BE2C (cell line): ENCODE data around the gene TMEM220.

ENCODE experiments used
- DNase-seq: peaks from one replicate; pipeline ENCODE4 v3.0.0-alpha.2; 2020
- H3K27me3 ChIP-seq: fragments of 250-450 bp; sonication (Bioruptor Pico); 2 replicates; pipeline ENCODE4 v1.5.1; 2020; ENCODE audit warnings: mild to moderate bottlenecking
- H3K36me3 ChIP-seq: fragments of 250-450 bp; sonication (Bioruptor Pico); 2 replicates; pipeline ENCODE4 v1.5.1; 2020; ENCODE audit warnings: mild to moderate bottlenecking
- H3K4me1 ChIP-seq: fragments of 250-450 bp; sonication (Bioruptor Pico); 2 replicates; pipeline ENCODE4 v1.5.1; 2020
- H3K4me3 ChIP-seq: 2 replicates; pipeline ENCODE4 v1.5.1; 2011; ENCODE audit warnings: low read depth, low read length
- H3K9me3 ChIP-seq: fragments of 250-450 bp; sonication (Bioruptor Pico); 2 replicates; pipeline ENCODE4 v1.5.1; 2020
- TF ChIP-seq, protein P1 (sequence below): IDR thresholded peaks from 2 replicates; pipeline ENCODE4 v1.5.1; 2012; ENCODE audit warnings: mild to moderate bottlenecking, low read depth, low read length

Gene TMEM220

DNA sequence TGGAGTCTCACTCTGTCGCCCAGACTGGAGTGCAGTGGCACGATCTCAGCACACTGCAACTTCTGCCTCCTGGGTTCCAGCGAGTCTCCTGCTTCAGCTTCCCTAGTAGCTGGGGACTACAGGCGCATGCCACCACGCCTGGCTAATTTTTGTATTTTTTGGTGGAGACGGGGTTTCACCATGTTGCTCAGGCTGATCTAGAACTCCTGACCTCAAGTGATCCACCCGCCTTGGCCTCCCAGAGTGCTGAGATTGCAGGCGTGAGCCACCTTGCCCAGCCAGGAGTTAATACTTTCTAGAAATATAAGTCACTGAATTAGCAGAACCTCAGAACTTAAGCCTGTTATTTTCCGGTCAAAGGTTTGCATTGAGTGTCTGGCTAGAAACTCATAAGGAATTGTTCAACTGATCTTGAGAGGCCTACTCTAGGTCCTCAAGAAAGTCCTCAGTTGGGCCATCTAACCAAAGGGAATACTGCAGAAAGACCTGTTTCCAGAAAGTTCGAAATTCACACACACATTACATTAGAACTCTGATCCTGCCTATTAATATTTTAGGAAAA, 1.4 kb downstream of the TMEM220 start:
- TF ChIP-seq, protein P1, sequence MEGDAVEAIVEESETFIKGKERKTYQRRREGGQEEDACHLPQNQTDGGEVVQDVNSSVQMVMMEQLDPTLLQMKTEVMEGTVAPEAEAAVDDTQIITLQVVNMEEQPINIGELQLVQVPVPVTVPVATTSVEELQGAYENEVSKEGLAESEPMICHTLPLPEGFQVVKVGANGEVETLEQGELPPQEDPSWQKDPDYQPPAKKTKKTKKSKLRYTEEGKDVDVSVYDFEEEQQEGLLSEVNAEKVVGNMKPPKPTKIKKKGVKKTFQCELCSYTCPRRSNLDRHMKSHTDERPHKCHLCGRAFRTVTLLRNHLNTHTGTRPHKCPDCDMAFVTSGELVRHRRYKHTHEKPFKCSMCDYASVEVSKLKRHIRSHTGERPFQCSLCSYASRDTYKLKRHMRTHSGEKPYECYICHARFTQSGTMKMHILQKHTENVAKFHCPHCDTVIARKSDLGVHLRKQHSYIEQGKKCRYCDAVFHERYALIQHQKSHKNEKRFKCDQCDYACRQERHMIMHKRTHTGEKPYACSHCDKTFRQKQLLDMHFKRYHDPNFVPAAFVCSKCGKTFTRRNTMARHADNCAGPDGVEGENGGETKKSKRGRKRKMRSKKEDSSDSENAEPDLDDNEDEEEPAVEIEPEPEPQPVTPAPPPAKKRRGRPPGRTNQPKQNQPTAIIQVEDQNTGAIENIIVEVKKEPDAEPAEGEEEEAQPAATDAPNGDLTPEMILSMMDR, result no peak
- H3K27me3 ChIP-seq, result no peaks in the 10 kb centered on the region
- H3K36me3 ChIP-seq, result no peaks in the 10 kb centered on the region
- DNase-seq, result no peak
- H3K4me3 ChIP-seq, result no peak overlapping the region
- no peaks in the 10 kb centered on the region for H3K4me1 ChIP-seq
- H3K9me3 ChIP-seq, result no peaks in the 10 kb centered on the region

DNA sequence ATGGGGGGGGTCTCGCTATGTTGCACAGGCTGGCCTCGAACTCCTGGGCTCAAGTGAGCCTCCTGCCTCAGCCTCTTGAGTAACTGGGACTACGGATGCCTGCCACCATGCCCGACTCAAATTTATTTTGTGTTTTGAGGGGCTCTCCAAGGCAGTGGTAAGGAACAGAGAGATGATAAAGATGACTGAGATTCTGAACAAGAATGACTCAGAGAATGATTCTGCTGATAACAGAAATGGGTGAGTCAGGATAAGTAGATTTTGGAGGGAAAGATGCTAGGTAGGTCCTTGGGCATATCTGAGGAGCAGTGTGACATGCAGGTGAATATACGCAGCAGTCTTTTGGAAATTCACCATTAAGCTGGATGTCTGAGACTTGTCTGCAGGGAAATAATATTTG, 2.6 kb downstream of the TMEM220 start:
- no peak for DNase-seq
- no peaks in the 10 kb centered on the region for H3K36me3 ChIP-seq
- no peaks in the 10 kb centered on the region for H3K4me1 ChIP-seq
- no peaks in the 10 kb centered on the region for H3K9me3 ChIP-seq
- TF ChIP-seq, protein P1, result no peak
- no peaks in the 10 kb centered on the region for H3K27me3 ChIP-seq
- no peak overlapping the region for H3K4me3 ChIP-seq

DNA sequence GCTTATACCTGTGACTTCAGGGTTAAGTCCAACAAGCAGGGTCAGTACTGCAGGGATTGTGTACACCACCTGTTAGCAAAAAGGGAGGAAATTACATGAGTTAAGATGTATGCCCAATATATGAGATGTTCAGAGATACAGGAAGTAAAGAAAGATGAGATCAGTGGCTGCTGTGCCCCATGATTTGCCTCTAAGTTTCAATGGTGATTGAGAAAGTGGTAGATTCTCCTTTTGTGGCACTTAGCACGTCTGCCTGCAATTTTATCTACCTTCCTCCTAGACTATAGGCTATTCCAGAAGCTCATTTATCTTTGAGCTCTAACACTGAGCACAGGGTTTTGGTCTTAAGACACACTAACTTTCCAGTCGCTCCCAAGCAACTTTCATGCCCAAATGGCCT, 3.6 kb downstream of the TMEM220 start:
- Histone ChIP-seq H3K27me3 (no peaks in the 10 kb centered on the region), H3K4me1 (no peaks in the 10 kb centered on the region), H3K4me3 (no peak overlapping the region), H3K9me3 (no peaks in the 10 kb centered on the region), H3K36me3 (no peaks in the 10 kb centered on the region)
- TF ChIP-seq, protein P1, result no peak
- no peak for DNase-seq

DNA sequence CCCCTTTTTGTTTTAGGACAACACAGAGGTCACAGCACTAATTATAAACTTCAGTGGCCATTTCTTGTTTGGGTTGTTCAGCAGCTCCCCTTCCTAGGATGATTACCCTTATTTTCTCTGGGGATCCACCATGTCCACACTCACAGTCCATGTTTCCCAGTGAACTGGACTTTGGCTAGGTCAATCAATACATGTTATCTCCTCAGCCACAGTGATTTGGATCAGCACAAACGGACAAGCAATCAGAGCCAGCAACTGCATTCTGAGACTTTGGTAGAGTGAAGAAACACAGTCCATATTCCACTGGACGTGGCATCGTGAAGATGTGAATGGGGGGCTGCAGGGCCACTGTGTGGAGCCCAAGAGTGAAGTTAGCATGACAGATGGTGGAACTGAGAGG, 4.6 kb downstream of the TMEM220 start:
- TF ChIP-seq, protein P1, result no peak
- no peaks in the 10 kb centered on the region for H3K27me3 ChIP-seq
- no peaks in the 10 kb centered on the region for H3K9me3 ChIP-seq
- H3K36me3 ChIP-seq, result no peaks in the 10 kb centered on the region
- no peak for DNase-seq
- H3K4me3 ChIP-seq, result no peak overlapping the region
- H3K4me1 ChIP-seq, result no peaks in the 10 kb centered on the region

DNA sequence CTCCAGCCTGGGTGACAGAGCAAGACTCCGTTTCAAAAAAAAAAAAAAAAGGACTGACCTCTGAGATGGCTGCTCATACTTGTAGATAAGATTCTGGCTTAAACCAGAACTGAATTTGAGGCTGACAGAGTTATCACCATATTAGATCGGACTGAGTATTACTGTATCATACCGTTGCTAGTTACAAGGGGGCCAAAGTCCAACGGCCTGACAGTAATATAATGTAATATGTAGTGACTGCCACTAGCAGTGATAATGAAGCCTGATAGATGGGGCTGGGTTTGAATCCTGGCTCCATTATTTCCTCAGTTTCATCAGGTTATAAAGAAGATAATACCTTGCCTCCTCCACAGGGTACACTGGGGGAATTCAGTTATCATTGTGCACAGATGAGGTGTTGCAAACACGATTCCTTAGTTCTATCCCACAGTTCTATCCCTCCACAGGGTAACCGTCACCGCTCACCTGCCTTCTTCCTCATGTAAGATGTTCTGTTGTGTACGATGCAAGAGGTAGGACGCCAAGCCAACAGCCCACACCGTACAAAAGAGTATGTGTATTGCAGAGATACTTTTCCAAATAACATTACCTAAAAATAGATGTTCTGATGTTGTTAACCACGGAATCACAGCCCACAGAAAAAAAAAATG, 5.2 kb downstream of the TMEM220 start:
- Histone ChIP-seq H3K36me3 (no peaks in the 10 kb centered on the region), H3K27me3 (no peaks in the 10 kb centered on the region), H3K4me1 (no peaks in the 10 kb centered on the region), H3K4me3 (no peak overlapping the region), H3K9me3 (no peaks in the 10 kb centered on the region)
- DNase-seq, result no peak
- TF ChIP-seq, protein P1, result no peak

DNA sequence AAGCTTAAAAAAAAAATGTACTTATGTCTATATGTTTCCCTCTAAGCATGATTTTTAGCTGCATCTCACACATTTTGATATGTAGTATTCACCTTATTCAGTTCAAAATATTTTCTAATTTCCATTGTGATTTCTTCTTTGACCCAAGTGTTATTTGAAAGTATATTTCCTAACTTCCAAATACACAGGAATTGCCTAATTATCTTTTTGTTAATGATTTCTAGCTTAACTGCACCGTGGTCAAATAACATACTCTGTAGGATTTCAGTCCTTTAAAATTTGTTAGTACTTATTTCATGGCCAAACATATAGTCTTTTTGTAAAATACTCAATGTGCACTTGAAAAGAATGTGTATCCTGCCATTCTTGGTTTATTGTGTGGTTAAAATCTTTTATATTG, 11.3 kb downstream of the TMEM220 start:
- Histone ChIP-seq H3K9me3 (no peaks in the 10 kb centered on the region), H3K4me3 (no peak overlapping the region), H3K4me1 (no peaks in the 10 kb centered on the region), H3K27me3 (no peaks in the 10 kb centered on the region), H3K36me3 (no peaks in the 10 kb centered on the region)
- DNase-seq, result no peak
- TF ChIP-seq, protein P1, result no peak
